Endothelial cell of umbilical vein (primary cell): ENCODE measurements around the gene RNASE8. TPM values are rescaled to one million over a fixed set of nuclear protein-coding genes. Genes with fewer than 3 reads are reported as not detected.

Source experiments
- BruUV-seq: library from RNA; stranded (reverse); fragments of 400-500 nt; replicated peaks from 2 replicates; lab custom pipeline; 2021; lab: Mats Ljungman, UMichigan
- CTCF ChIA-PET: fragments of 300-600, 350-600 bp; sonication (Branson Sonifier 250); formaldehyde crosslinking; loops from one replicate; lab custom pipeline; 2021; ENCODE audit warnings: antibody characterized with exemption, inconsistent platforms; lab: Charles Lee
- POLR2A ChIA-PET: fragments of 300-600, 350-600 bp; sonication (Branson Sonifier 250); formaldehyde crosslinking; loops from one replicate; lab custom pipeline; 2021; ENCODE audit warnings: antibody characterized with exemption, inconsistent platforms; lab: Charles Lee
- DNase-seq: peaks from one replicate; pipeline ENCODE4 v3.0.0-alpha.2; 2011; ENCODE audit warnings: low read depth, low spot score
- FAIRE-seq: peaks from 2 replicates; lab custom pipeline; 2011; peaks lifted over from hg19 to GRCh38; lab: Jason Lieb, UNC
- H2AFZ ChIP-seq: 2 replicates; pipeline ENCODE4 v1.6.0; 2012; ENCODE audit warnings: low read depth, low read length, control low read depth, inconsistent platforms
- H3K27ac ChIP-seq: 2 replicates; pipeline ENCODE4 v1.5.1; 2011; ENCODE audit warnings: low read depth, mild to moderate bottlenecking, control low read depth, low read length, moderate library complexity; ENCODE audit not compliant: insufficient read depth
- H3K27me3 ChIP-seq, 2 experiments: 2 replicates each; pipeline versions ENCODE4 v1.6.0 to v1.6.1; 2011; ENCODE audit warnings: low read length in 2 of 2, mixed read lengths in 1 of 2; ENCODE audit not compliant: control insufficient read depth in 2 of 2, insufficient read depth in 2 of 2
- H3K36me3 ChIP-seq, 2 experiments: 2 replicates in 1 of 2; 3 replicates in 1 of 2; pipeline ENCODE4 v1.5.1; 2011; ENCODE audit warnings: low read length in 2 of 2, mild to moderate bottlenecking in 1 of 2, moderate library complexity in 1 of 2; ENCODE audit not compliant: control insufficient read depth in 2 of 2, insufficient read depth in 2 of 2; ENCODE audit errors: extremely low read depth in 1 of 2
- H3K4me1 ChIP-seq: 3 replicates; pipeline ENCODE4 v1.5.1; 2011; ENCODE audit warnings: mild to moderate bottlenecking, low read length; ENCODE audit not compliant: control insufficient read depth, insufficient read depth; ENCODE audit errors: extremely low read depth
- H3K4me2 ChIP-seq: 2 replicates; pipeline ENCODE4 v1.6.1; 2011; ENCODE audit warnings: low read length, control low read depth, mixed read lengths; ENCODE audit not compliant: insufficient read depth
- H3K4me3 ChIP-seq, 3 experiments: fragments of 200-600 bp in 1 of 3; sonication (generic), shearing (Covaris generic) in 1 of 3; replicated peaks in 1 of 3; 2 replicates each; pipeline ENCODE4 v1.5.1; 2011 to 2016; ENCODE audit warnings: control low read depth in 3 of 3, low read length in 3 of 3, mild to moderate bottlenecking in 2 of 3, inconsistent platforms in 1 of 3, low read depth in 1 of 3, moderate library complexity in 1 of 3; ENCODE audit not compliant: insufficient read depth in 1 of 3
- H3K79me2 ChIP-seq: 2 replicates; pipeline ENCODE4 v1.6.0; 2012; ENCODE audit warnings: low read length, inconsistent platforms; ENCODE audit not compliant: control insufficient read depth, insufficient read depth
- H3K9ac ChIP-seq: replicated peaks from 2 replicates; pipeline ENCODE3; 2011; ENCODE audit warnings: low read length, control low read depth; ENCODE audit not compliant: insufficient read depth; ENCODE audit errors: extremely low read depth
- H3K9me1 ChIP-seq: replicated peaks from 3 replicates; pipeline ENCODE4 v1.6.0; 2011; ENCODE audit warnings: mild to moderate bottlenecking, low read length; ENCODE audit not compliant: control insufficient read depth, insufficient read depth; ENCODE audit errors: extremely low read depth
- H3K9me3 ChIP-seq: replicated peaks from 2 replicates; pipeline ENCODE4 v1.5.1; 2012; ENCODE audit warnings: low read length, inconsistent platforms; ENCODE audit not compliant: control insufficient read depth, insufficient read depth
- H4K20me1 ChIP-seq: replicated peaks from 2 replicates; pipeline ENCODE3; 2011; ENCODE audit warnings: mild to moderate bottlenecking, low read length; ENCODE audit not compliant: control insufficient read depth, insufficient read depth; ENCODE audit errors: extremely low read depth
- CTCF ChIP-seq, 2 donors: IDR thresholded peaks; 1 replicate in 1 of 2; 2 replicates in 1 of 2; pipeline ENCODE4 v1.5.1; 2011; ENCODE audit warnings: low read length in 2 of 2, mild to moderate bottlenecking in 2 of 2, moderate library complexity in 2 of 2, control low read depth in 1 of 2, inconsistent platforms in 1 of 2, low read depth in 1 of 2; ENCODE audit not compliant: insufficient read depth in 1 of 2; ENCODE audit errors: extremely low read depth in 1 of 2
- EZH2 ChIP-seq: IDR thresholded peaks from 2 replicates; pipeline ENCODE4 v1.6.1; 2012; ENCODE audit warnings: borderline replicate concordance, low read depth, mild to moderate bottlenecking, moderate library complexity, low read length, inconsistent platforms; ENCODE audit not compliant: severe bottlenecking
- FOS ChIP-seq: IDR thresholded peaks from 2 replicates; pipeline ENCODE4 v1.6.1; 2011; ENCODE audit warnings: mild to moderate bottlenecking, low read length, moderate library complexity, borderline replicate concordance; ENCODE audit not compliant: insufficient read depth
- GATA2 ChIP-seq: IDR thresholded peaks from 2 replicates; pipeline ENCODE4 v1.7.0; 2011; ENCODE audit warnings: low read depth, mild to moderate bottlenecking, moderate library complexity, mixed read lengths, low read length; ENCODE audit not compliant: insufficient read length, insufficient read depth
- JUN ChIP-seq: IDR thresholded peaks from 2 replicates; pipeline ENCODE4 v1.6.1; 2011; ENCODE audit warnings: borderline replicate concordance, low read depth; ENCODE audit not compliant: insufficient read length, insufficient read depth
- MAX ChIP-seq: IDR thresholded peaks from 2 replicates; pipeline ENCODE4 v1.6.1; 2011; ENCODE audit not compliant: insufficient read depth, insufficient read length
- MYC ChIP-seq: IDR thresholded peaks from one replicate; pipeline ENCODE4 v1.6.1; 2011; ENCODE audit warnings: mild to moderate bottlenecking, low read depth, low read length
- POLR2A ChIP-seq: IDR thresholded peaks from 2 replicates; pipeline ENCODE4 v1.6.1; 2012; ENCODE audit warnings: low read depth, mild to moderate bottlenecking, control low read depth, low read length
- POLR2AphosphoS5 ChIP-seq: IDR thresholded peaks from 2 replicates; pipeline ENCODE4 v1.6.1; 2012; ENCODE audit warnings: low read depth, mild to moderate bottlenecking, control low read depth, low read length, moderate library complexity; ENCODE audit not compliant: insufficient read depth
- dilution Hi-C: fragments of 300-500 bp; cut with MboI; formaldehyde crosslinking; loops from one replicate; pipeline ENCODE4 v1.15.0; 2019; ENCODE audit warnings: low sequenced_read_pairs; ENCODE audit not compliant: extremely low pct_ligation_motif_present
- intact Hi-C: fragments of 100-400 bp; cut with micrococcal nuclease; formaldehyde crosslinking; loops from one replicate; pipeline ENCODE4 v1.10.0; 2022
- polyA plus RNA-seq, 4 experiments: library from polyadenylated mRNA; depleted of rRNA in 3 of 4; stranded (reverse) in 3 of 4; unstranded in 1 of 4; fragments of >200 nt; gene quantifications; 2 replicates each; pipeline versions ENCODE4 v1.2.1 to v1.2.3, GENCODE V29; 2011 to 2012; ENCODE audit warnings: missing spikeins in 1 of 4
- total RNA-seq: library from RNA; stranded (reverse); gene quantifications from 2 replicates; pipeline ENCODE4 v1.2.3, GENCODE V29; 2021

The RNASE8 gene
- total and polyA plus RNA-seq, 2 donors (not counting 3 experiments of a cell fraction or from before 2014, with no cell fraction given): not detected

- dilution Hi-C loops: no loop called here
- no peaks in the 10 kb centered on the region for H3K36me3 ChIP-seq
- BruUV-seq: no TSS peak
- no peak overlapping the region for H3K4me3 ChIP-seq
- H3K9ac ChIP-seq: no peak overlapping the region
- no peaks in the 10 kb centered on the region for H3K9me3 ChIP-seq
- no peak overlapping the region for H3K27ac ChIP-seq
- H2AFZ ChIP-seq: no peak overlapping the region
- FAIRE-seq (no peak), DNase-seq (no peak)
- H3K79me2 ChIP-seq: no peaks in the 10 kb centered on the region
- peaks cover 4% of the 10 kb centered on the region for H3K4me1 ChIP-seq
- H3K4me2 ChIP-seq: no peak overlapping the region
- no peaks in the 10 kb centered on the region for H4K20me1 ChIP-seq
- CTCF ChIA-PET: interaction anchor here (10.1 kb wide), 1 partner anchor 23 kb away, joined by 86 read pairs; no protein-coding TSS in a partner anchor
- intact Hi-C loops: no loop called here
- no peak for TF ChIP-seq EZH2
- no peak for TF ChIP-seq MAX
- TF ChIP-seq FOS: no peak
- no peak for TF ChIP-seq POLR2AphosphoS5
- TF ChIP-seq MYC: no peak
- TF ChIP-seq GATA2: no peak
- TF ChIP-seq CTCF (IDR thresholded peaks at IDR 0.05; ENCODE audit: extremely low read depth in 1 of 2, insufficient read depth in 1 of 2, low read depth in 1 of 2, low read length in 2 of 2): no peak
- no peak for TF ChIP-seq POLR2A
- TF ChIP-seq JUN: no peak
- peaks cover 15 to 21% of the 10 kb centered on the region in 2 experiments for H3K27me3 ChIP-seq
- no peaks in the 10 kb centered on the region for H3K9me1 ChIP-seq
- POLR2A ChIA-PET: no interaction called here
Measured at GRCh38 chr14:21036751-21037150, 20.9 kb upstream of the RNASE8 start.
